Progenitor cell of endocrine pancreas (in vitro differentiated cells): ENCODE data around the gene ZNF880. TPM values are rescaled to one million over a fixed set of nuclear protein-coding genes. Genes with fewer than 3 reads are reported as not detected.
A peak's percentile ranks its signal among the peaks of the same experiment; 100 is the strongest.

Source experiments
- DNase-seq: peaks from one replicate; pipeline ENCODE4 v3.0.0; 2021; ENCODE audit warnings: low spot score; ENCODE audit not compliant: unreplicated experiment
- H3K27ac Mint-ChIP-seq: 2 replicates; pipeline ENCODE4 v1.8.0; 2021; ENCODE audit warnings: mild to moderate bottlenecking, moderate library complexity, mixed read lengths
- H3K27me3 Mint-ChIP-seq: 2 replicates; pipeline ENCODE4 v1.8.0; 2021; ENCODE audit warnings: mixed read lengths
- H3K36me3 Mint-ChIP-seq: 2 replicates; pipeline ENCODE4 v1.8.0; 2022; ENCODE audit warnings: mixed read lengths; ENCODE audit not compliant: insufficient read depth
- H3K4me1 Mint-ChIP-seq: 2 replicates; pipeline ENCODE4 v1.8.0; 2021; ENCODE audit warnings: low read depth, mixed read lengths
- H3K4me3 Mint-ChIP-seq: 2 replicates; pipeline ENCODE4 v1.8.0; 2021; ENCODE audit warnings: low read depth, mild to moderate bottlenecking, moderate library complexity, mixed read lengths
- H3K9me3 Mint-ChIP-seq: 2 replicates; pipeline ENCODE4 v1.8.0; 2021; ENCODE audit warnings: low read depth, mixed read lengths
- total RNA-seq: library from RNA; stranded (reverse); gene quantifications from 2 replicates; pipeline ENCODE4 v1.2.1, GENCODE V29; 2021
- TF ChIP-seq, protein P1 (sequence below): fragments of 200-600 bp; sonication (generic); IDR thresholded peaks from one replicate; pipeline ENCODE4 v1.5.0; 2021; ENCODE audit warnings: antibody characterized with exemption, mild to moderate bottlenecking; ENCODE audit not compliant: unreplicated experiment

The ZNF880 gene
- total RNA-seq, 1 donor from 2014 or later = 36.7 TPM

GRCh38 chr19:52370341-52370710 lies 603 bp downstream of the ZNF880 start:
- Mint-ChIP-seq H3K27me3 (no peaks in the 10 kb centered on the region), H3K4me3 (peak overlapping the region; percentile 70), H3K4me1 (no peaks in the 10 kb centered on the region), H3K27ac (peak overlapping the region; percentile 91), H3K36me3 (peaks cover 62% of the 10 kb centered on the region), H3K9me3 (peaks cover 38% of the 10 kb centered on the region)
- TF ChIP-seq, protein P1, sequence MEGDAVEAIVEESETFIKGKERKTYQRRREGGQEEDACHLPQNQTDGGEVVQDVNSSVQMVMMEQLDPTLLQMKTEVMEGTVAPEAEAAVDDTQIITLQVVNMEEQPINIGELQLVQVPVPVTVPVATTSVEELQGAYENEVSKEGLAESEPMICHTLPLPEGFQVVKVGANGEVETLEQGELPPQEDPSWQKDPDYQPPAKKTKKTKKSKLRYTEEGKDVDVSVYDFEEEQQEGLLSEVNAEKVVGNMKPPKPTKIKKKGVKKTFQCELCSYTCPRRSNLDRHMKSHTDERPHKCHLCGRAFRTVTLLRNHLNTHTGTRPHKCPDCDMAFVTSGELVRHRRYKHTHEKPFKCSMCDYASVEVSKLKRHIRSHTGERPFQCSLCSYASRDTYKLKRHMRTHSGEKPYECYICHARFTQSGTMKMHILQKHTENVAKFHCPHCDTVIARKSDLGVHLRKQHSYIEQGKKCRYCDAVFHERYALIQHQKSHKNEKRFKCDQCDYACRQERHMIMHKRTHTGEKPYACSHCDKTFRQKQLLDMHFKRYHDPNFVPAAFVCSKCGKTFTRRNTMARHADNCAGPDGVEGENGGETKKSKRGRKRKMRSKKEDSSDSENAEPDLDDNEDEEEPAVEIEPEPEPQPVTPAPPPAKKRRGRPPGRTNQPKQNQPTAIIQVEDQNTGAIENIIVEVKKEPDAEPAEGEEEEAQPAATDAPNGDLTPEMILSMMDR = no peak
- DNase-seq = no peak

DNA sequence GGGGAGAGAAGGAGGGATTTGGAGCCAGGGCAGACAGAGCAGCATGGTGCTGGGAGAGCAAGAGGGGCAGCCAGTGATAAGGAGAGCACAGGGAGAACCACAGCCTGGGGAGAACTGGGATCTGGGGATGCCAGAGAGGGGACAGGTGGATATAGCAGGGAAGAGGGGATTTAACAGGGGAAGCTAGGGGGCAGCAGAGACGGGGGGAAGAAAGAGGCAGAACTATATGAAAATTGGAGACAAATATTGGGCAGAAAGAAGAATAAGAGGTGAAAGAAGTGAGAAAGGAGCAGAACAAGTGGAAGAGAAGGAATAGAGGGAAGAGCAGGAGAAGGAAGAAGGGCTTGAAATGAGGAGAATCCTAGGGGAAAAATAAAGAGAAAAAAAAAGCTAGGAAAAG lies 21.4 kb downstream of the ZNF880 start:
- H3K4me1 Mint-ChIP-seq = no peaks in the 10 kb centered on the region
- H3K36me3 Mint-ChIP-seq = peaks cover 47% of the 10 kb centered on the region
- peaks cover 11% of the 10 kb centered on the region for H3K9me3 Mint-ChIP-seq
- TF ChIP-seq, protein P1 = peak; percentile 15
- peak overlapping the region; percentile 54 for H3K27ac Mint-ChIP-seq
- H3K4me3 Mint-ChIP-seq = no peak overlapping the region
- DNase-seq = no peak
- no peaks in the 10 kb centered on the region for H3K27me3 Mint-ChIP-seq

- peaks cover 9% of the 10 kb centered on the region for H3K4me1 Mint-ChIP-seq
- H3K4me3 Mint-ChIP-seq = peak within 1 kb of the TSS; percentile 89
- peak; percentile 69 for DNase-seq
- H3K27ac Mint-ChIP-seq = peak within 1 kb of the TSS; percentile 97
- TF ChIP-seq, protein P1 = no peak
- H3K9me3 Mint-ChIP-seq = peaks cover 3% of the 10 kb centered on the region
- no peaks in the 10 kb centered on the region for H3K27me3 Mint-ChIP-seq
- peaks cover 27% of the 10 kb centered on the region for H3K36me3 Mint-ChIP-seq
Observed at GRCh38 chr19:52397310-52398080, 27.8 kb downstream of the ZNF880 start, which contains the start of gene ZNF528. Gene ZNF528 (plus strand): TSS chr19:52397849. CDS start chr19:52402014, 4,165 bp downstream.

- peak overlapping the region; percentile 89 for H3K4me3 Mint-ChIP-seq
- peaks cover 3% of the 10 kb centered on the region for H3K9me3 Mint-ChIP-seq
- TF ChIP-seq, protein P1 = no peak
- peaks cover 9% of the 10 kb centered on the region for H3K4me1 Mint-ChIP-seq
- H3K27ac Mint-ChIP-seq = peak overlapping the region; percentile 93
- peaks cover 27% of the 10 kb centered on the region for H3K36me3 Mint-ChIP-seq
- no peak for DNase-seq
- H3K27me3 Mint-ChIP-seq = no peaks in the 10 kb centered on the region
Observed at GRCh38 chr19:52398081-52398441, 28.3 kb downstream of the ZNF880 start.

- DNase-seq = no peak
- Mint-ChIP-seq H3K27ac (no peak overlapping the region), H3K4me1 (no peaks in the 10 kb centered on the region), H3K27me3 (no peaks in the 10 kb centered on the region), H3K4me3 (no peak overlapping the region), H3K9me3 (peaks cover 37% of the 10 kb centered on the region), H3K36me3 (peaks cover 64% of the 10 kb centered on the region)
- TF ChIP-seq, protein P1 = no peak
Observed at GRCh38 chr19:52410276-52410675, 40.6 kb downstream of the ZNF880 start.
